ENCODE results near the gene HS3ST5. TPM values are rescaled to one million over a fixed set of nuclear protein-coding genes. Genes with fewer than 3 reads are reported as not detected.

Gene HS3ST5
- total and polyA plus RNA-seq, 7 donors = 0.01 to 2.9 (median 0.25) TPM

GRCh38 chr6:114253431-114253830 lies 89.4 kb downstream of the HS3ST5 start:
- intact Hi-C loops (cut with DNase I) = no loop called here
- Histone ChIP-seq H3K9me3 (no peaks in the 10 kb centered on the region), H3K27ac (no peak overlapping the region), H3K4me1 (no peaks in the 10 kb centered on the region), H3K27me3 (ENCODE audit: insufficient read depth in 3 of 3, low read length in 2 of 3) (no peaks in the 10 kb centered on the region), H3K36me3 (ENCODE audit: insufficient read depth in 1 of 2, low read depth in 1 of 2) (no peaks in the 10 kb centered on the region), H3K4me3 (no peak overlapping the region)
- 85 to 98% (median 95%) methylated on average over 3 of the region's 3 CpGs for WGBS, 3 donors
- no peak for ATAC-seq
- no peak for DNase-seq
- TF ChIP-seq, protein P1, sequence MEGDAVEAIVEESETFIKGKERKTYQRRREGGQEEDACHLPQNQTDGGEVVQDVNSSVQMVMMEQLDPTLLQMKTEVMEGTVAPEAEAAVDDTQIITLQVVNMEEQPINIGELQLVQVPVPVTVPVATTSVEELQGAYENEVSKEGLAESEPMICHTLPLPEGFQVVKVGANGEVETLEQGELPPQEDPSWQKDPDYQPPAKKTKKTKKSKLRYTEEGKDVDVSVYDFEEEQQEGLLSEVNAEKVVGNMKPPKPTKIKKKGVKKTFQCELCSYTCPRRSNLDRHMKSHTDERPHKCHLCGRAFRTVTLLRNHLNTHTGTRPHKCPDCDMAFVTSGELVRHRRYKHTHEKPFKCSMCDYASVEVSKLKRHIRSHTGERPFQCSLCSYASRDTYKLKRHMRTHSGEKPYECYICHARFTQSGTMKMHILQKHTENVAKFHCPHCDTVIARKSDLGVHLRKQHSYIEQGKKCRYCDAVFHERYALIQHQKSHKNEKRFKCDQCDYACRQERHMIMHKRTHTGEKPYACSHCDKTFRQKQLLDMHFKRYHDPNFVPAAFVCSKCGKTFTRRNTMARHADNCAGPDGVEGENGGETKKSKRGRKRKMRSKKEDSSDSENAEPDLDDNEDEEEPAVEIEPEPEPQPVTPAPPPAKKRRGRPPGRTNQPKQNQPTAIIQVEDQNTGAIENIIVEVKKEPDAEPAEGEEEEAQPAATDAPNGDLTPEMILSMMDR (IDR thresholded peaks at IDR 0.05) = no peak

DNA sequence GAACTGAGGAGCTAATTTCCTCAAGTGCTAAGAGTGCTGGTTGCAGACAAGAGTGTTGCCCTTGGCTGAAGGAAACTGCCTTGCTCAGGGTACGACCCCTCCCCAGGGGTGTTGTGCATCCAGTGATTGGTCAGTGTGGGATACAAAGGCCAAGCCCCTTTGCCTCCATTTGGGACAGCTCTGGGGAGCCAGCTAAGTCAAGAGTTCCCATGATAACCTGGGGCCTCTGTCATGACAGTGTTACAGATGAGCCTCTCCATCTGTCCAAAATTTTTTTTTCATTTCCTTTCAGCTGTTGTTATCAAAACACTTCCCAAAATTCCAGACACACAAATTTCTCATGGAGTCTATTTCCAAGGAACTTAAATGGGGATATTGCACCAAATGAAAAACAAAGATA lies 93.3 kb downstream of the HS3ST5 start:
- Histone ChIP-seq H3K27ac (no peak overlapping the region), H3K27me3 (ENCODE audit: insufficient read depth in 3 of 3, low read length in 2 of 3) (no peaks in the 10 kb centered on the region), H3K9me3 (no peaks in the 10 kb centered on the region), H3K4me3 (no peak overlapping the region), H3K4me1 (no peaks in the 10 kb centered on the region), H3K36me3 (ENCODE audit: insufficient read depth in 1 of 2, low read depth in 1 of 2) (no peaks in the 10 kb centered on the region)
- TF ChIP-seq, protein P1 (IDR thresholded peaks at IDR 0.05) = no peak
- ATAC-seq = no peak
- intact Hi-C loops (cut with DNase I) = no loop called here
- 24 to 64% (median 39%) methylated on average over 1 of the region's 1 CpG for WGBS, 3 donors
- no peak for DNase-seq

GRCh38 chr6:114247101-114247500 lies 95.7 kb downstream of the HS3ST5 start:
- 24 to 32% (median 30%) methylated on average over 2 of the region's 2 CpGs for WGBS, 3 donors
- no peaks in the 10 kb centered on the region for H3K36me3 ChIP-seq (ENCODE audit: insufficient read depth in 1 of 2, low read depth in 1 of 2)
- intact Hi-C loops (cut with DNase I) = no loop called here
- H3K9me3 ChIP-seq = no peaks in the 10 kb centered on the region
- no peak overlapping the region for H3K4me3 ChIP-seq
- H3K4me1 ChIP-seq = no peaks in the 10 kb centered on the region
- H3K27me3 ChIP-seq (ENCODE audit: insufficient read depth in 3 of 3, low read length in 2 of 3) = no peaks in the 10 kb centered on the region
- ATAC-seq = no peak
- TF ChIP-seq, protein P1 (IDR thresholded peaks at IDR 0.05) = no peak
- DNase-seq = no peak
- H3K27ac ChIP-seq = no peak overlapping the region

- Histone ChIP-seq H3K9me3 (no peaks in the 10 kb centered on the region), H3K4me3 (no peak overlapping the region), H3K4me1 (no peaks in the 10 kb centered on the region), H3K27me3 (ENCODE audit: insufficient read depth in 3 of 3, low read length in 2 of 3) (no peaks in the 10 kb centered on the region), H3K36me3 (ENCODE audit: insufficient read depth in 1 of 2, low read depth in 1 of 2) (no peaks in the 10 kb centered on the region), H3K27ac (no peak overlapping the region)
- 89 to 98% (median 97%) methylated on average over 3 of the region's 3 CpGs for WGBS, 3 donors
- DNase-seq (no peak), ATAC-seq (no peak)
- intact Hi-C loops (cut with DNase I) = no loop called here
- TF ChIP-seq, protein P1 (IDR thresholded peaks at IDR 0.05) = no peak
Observed at GRCh38 chr6:114240796-114241195, 102.0 kb downstream of the HS3ST5 start.

DNA sequence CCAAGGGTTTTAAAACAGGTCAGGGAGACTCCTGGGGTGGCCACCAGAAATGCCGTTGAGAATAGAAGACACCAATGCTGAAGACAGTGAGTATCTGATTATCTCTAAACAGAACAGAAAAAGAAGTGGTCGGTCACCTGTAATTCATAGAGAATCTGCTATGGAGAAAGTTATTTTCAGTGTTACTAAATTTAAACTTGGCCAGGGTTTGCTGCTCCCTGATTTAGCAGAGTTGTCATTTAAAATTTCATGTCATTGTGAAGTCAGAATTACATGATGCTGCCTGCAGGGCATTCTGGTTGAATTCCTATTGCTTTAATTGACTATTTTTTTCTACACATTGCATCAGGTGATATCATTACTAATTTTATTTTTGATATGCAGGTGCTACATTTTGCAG lies 114.1 kb downstream of the HS3ST5 start:
- DNase-seq = no peak
- TF ChIP-seq, protein P1 (IDR thresholded peaks at IDR 0.05) = no peak
- H3K36me3 ChIP-seq (ENCODE audit: insufficient read depth in 1 of 2, low read depth in 1 of 2) = no peaks in the 10 kb centered on the region
- no peaks in the 10 kb centered on the region for H3K27me3 ChIP-seq (ENCODE audit: insufficient read depth in 3 of 3, low read length in 2 of 3)
- H3K27ac ChIP-seq = peak overlapping the region; percentile 59
- H3K4me3 ChIP-seq = peak overlapping the region; percentile 53
- no peaks in the 10 kb centered on the region for H3K9me3 ChIP-seq
- 37 to 45% (median 43%) methylated on average over 2 of the region's 2 CpGs for WGBS, 3 donors
- no peaks in the 10 kb centered on the region for H3K4me1 ChIP-seq
- intact Hi-C loops (cut with DNase I) = no loop called here
- peak; percentile 35 to 74 (median 59) for ATAC-seq

Measured in psoas muscle (tissue), 8 donors.